Measurements from ENCODE around the gene FOXP1.
A peak's percentile ranks its signal among the peaks of the same experiment; 100 is the strongest.

- TF ChIP-seq POLR2A (IDR thresholded peaks at IDR 0.05; ENCODE audit: insufficient read depth in 1 of 2, low read depth in 2 of 2, low read length in 2 of 2) (no peak), EP300 (IDR thresholded peaks at IDR 0.05; ENCODE audit: low read depth in 2 of 2, low read length in 2 of 2) (peak in 1 of 2 experiments; percentile 46; a peak in 1 of 4 replicates), EP300 (CRISPR knock-in tag; IDR thresholded peaks at IDR 0.05; ENCODE audit: borderline replicate concordance) (no peak), HDAC2 (CRISPR knock-in tag; IDR thresholded peaks at IDR 0.05) (no peak; the same call in 1 of the 2 replicates), MYNN (CRISPR knock-in tag; IDR thresholded peaks at IDR 0.05; ENCODE audit: low read depth) (no peak), CTCF (CRISPR knock-in tag; IDR thresholded peaks at IDR 0.05) (no peak), ZSCAN30 (CRISPR knock-in tag; IDR thresholded peaks at IDR 0.05) (no peak), ELK4 (CRISPR knock-in tag; IDR thresholded peaks at IDR 0.05; ENCODE audit: borderline replicate concordance) (no peak), HOXA7 (CRISPR knock-in tag; IDR thresholded peaks at IDR 0.05) (no peak), ZNF234 (CRISPR knock-in tag; conservative IDR thresholded peaks at IDR 0.05) (no peak), ZMYM2 (CRISPR knock-in tag; IDR thresholded peaks at IDR 0.05) (no peak), TRIM22 (IDR thresholded peaks at IDR 0.05) (no peak)
Measured at GRCh38 chr3:71132995-71133730, 450.4 kb downstream of the FOXP1 start.
